HG03097 (cell line): ENCODE results near the gene PHKA1.
"Not testable (repeated sequence)": the region's sequence is repeated elsewhere in the genome, so short reads cannot be mapped to it uniquely, and the experiment has no call there.

Experiments used
- ATAC-seq: cut with Tn5 transposase; IDR thresholded peaks from one replicate; pipeline ENCODE4 v1.9.1; 2021; ENCODE audit not compliant: unreplicated experiment, low FRiP score

The PHKA1 gene

DNA sequence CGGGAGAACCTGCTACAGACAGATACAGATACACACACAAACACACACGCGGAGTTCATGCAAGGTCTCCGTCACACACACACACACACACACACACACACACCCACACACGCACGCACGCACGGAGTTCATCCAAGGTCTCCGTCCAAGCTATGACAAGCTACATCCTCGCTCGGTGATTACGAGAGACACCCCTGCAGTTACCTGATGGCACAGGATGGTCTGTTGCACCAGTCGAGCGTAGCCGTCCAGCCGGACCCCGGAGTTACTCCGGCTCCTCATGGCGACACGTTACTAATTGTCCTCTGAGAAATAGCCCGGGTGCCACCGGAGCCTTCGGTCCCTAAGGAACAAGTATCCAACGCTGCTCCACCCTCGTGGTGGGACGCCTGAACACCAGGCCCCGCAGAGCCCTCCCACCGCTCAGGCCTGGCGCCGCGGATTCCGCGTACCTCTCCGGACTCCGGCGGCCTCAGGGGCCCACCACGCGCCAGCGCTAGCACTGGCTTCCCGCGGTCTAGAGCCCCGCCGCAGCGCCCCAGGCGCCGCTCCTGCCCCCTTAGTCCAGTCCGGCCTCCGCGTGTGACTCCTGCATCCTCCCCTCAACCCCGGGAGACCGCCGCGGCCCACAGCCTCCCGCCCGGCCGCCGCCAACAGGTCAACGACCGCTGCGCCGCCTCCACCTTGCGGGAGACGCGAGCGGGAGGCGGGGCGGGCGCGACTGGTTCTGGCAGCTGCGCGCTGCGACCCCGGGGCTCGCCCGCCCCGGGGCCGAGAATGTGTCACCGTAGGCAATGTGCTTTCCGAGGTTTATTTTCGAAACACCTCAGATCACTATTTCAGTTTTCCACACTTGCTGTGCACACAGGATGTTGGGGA lies at the start of gene PHKA1:
TSS of gene PHKA1 (minus strand) at position 708 of the 879 bp plus-strand sequence. CDS start at position 282, 426 bp downstream.
- not testable (repeated sequence) for ATAC-seq

GRCh38 chrX:72760454-72760853 lies 46.3 kb upstream of the PHKA1 start:
- not testable (repeated sequence) for ATAC-seq

- ATAC-seq: not testable (repeated sequence)
Measured at GRCh38 chrX:72748545-72748944, 34.4 kb upstream of the PHKA1 start.

DNA sequence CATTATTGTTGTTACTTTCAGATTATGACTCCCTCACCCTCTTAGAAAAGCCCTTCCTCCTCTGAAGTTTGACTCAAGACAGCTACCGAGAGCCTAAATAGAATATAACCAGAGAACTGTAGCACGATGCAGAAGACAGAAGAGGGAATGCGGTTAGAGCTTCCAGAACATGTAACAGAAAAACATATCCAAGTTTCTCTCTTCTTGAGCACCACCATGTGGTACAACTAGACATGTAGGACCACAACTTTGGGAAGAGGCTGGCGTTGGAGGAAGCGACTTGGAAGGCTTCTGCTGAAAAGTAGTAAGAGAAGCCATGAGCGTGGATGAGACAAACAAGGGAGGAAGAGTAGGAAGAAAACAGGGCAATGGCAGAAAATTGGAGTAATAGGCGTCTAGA lies 31.4 kb upstream of the PHKA1 start:
- ATAC-seq: not testable (repeated sequence)

DNA sequence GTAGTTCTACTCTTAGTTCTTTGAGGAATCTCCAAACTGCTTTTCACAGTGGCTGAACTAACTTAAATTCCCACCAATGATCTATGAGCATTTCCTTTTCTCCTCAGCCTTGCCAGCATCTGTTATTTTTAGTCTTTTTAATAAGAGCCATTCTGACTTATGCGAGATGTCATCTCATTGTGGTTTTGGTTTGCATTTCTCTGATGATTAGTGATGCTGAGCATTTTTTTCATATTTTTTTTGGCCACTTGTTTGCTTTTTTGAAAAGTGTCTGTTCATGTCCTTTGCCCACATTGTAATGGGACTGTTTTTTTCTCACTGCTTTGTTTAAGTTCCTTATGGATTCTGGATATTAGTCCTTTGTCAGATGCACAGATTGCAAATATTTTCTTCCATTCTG lies 21.5 kb upstream of the PHKA1 start:
- ATAC-seq: no peak

DNA sequence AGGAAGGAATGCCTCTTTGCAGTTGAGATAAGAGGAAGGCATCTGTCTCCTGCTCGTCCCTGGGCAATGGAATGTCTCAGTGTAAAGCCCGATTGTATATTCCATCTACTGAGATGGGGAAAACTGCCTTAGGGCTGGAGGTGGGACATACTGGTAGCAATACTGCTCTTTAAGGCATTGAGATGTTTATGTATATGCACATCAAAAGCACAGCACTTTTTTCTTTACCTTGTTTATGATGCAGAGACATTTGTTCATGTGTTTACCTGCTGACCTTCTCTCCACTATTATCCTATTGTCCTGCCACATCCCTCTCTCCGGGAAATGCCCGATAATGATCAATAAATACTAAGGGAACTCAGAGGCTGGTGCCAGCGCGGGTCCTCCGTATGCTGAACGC lies 19.5 kb upstream of the PHKA1 start:
- not testable (repeated sequence) for ATAC-seq

GRCh38 chrX:72727846-72728245 lies 13.7 kb upstream of the PHKA1 start:
- ATAC-seq: no peak

- no peak for ATAC-seq
Measured at GRCh38 chrX:72716766-72717165, 2.7 kb upstream of the PHKA1 start.

GRCh38 chrX:72715546-72715945 lies 1.4 kb upstream of the PHKA1 start:
- no peak for ATAC-seq

DNA sequence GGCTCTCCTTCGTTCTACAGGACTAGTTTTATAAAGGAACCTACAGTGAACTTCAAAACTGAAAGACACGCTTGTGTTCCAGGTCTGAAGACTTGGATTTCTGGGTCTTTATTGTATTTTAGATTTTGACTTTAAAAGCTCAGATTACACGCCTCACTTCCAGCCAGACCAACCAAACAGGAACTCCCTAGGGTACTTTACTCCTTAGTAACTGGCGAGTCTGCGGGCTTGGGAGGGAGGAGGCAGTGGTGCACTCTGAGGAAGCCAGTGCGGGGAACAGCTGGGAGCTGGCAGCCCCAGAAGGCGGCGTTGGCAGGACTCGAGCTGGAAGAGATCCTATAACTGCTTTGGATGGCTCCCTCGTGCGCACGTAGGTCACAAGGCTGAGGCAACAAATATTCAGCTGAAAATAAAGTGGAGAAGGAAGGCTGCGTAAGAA lies 391 bp upstream of the PHKA1 start:
- ATAC-seq: no peak

DNA sequence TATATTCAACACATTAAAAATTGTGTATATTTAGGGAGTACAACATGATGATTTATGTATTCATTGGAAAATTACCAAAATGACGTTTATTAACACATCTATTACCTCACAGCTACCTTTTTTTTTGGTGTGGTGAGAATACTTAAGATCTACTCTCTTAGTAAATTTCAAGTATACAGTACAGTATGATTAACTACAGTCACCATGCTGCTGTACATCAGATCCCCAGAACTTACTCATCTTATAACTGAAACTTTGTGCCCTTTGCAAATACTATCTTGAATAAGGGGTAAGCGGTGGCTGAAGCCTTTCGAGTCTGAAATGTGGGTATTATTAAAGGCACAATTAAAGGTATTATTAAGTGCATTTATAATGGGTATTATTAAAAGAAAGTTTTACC lies 976 bp downstream of the PHKA1 start:
- ATAC-seq: no peak

- no peak for ATAC-seq
Measured at GRCh38 chrX:72712094-72712755, 1.9 kb downstream of the PHKA1 start.

- ATAC-seq: no peak
Measured at GRCh38 chrX:72705814-72706213, 8.3 kb downstream of the PHKA1 start.

DNA sequence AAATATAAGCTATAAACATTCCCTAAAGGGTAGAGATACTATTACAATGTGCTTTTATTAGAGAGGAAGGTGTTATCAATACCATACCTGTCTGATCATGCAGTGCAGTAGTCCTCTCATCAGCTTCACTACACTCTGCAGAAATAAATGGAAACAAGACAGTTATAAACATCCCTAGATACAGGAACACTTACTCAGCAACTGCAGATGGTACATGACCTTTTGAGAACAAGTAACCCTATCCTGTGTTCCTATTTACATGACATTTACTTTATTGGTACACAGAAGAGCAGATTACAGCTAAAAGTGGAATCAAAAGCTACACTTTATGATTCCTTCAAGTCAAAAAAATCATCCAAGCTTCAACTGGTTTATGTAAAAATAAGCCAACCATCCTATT lies 9.0 kb downstream of the PHKA1 start:
- ATAC-seq: no peak

DNA sequence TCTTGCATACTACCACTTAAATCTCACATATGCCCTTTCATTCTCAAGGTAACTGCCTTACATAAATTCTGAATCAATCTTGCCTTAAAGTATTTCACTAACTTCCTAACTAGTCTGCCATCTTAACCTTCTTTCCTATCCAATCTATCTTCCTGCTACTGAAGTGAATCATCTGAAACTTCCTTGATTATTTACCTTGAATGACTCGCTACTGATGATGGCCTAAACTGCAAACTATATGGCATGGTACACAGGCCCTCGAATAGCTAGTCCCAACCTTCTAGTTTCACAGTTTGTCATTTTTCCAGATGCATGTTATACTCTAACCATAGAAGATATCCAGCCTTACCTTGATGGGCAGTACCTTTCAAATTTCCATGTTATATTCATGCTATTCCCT lies 19.9 kb downstream of the PHKA1 start:
- ATAC-seq: no peak

DNA sequence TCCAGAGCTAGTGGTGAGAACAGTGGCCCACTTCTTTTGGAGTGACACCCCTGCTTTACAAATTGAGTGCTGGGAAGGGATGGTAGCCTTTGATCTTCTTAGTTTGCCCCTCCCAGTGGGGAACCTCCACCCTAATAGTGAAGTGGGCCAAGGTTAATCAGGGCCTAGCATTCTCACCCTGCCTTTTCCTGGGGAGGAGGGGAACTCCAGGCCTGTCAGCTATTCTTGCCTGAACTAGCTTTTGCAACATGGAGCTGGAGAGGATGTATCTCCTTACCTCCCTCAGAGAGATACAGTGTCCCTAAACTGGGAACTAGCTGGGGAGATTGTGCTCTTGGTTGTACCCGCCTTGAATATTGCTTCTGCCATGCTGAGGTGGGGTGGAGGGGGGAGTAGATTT lies 20.6 kb downstream of the PHKA1 start:
- ATAC-seq: no peak

- ATAC-seq: no peak
Measured at GRCh38 chrX:72687396-72687795, 26.7 kb downstream of the PHKA1 start.

DNA sequence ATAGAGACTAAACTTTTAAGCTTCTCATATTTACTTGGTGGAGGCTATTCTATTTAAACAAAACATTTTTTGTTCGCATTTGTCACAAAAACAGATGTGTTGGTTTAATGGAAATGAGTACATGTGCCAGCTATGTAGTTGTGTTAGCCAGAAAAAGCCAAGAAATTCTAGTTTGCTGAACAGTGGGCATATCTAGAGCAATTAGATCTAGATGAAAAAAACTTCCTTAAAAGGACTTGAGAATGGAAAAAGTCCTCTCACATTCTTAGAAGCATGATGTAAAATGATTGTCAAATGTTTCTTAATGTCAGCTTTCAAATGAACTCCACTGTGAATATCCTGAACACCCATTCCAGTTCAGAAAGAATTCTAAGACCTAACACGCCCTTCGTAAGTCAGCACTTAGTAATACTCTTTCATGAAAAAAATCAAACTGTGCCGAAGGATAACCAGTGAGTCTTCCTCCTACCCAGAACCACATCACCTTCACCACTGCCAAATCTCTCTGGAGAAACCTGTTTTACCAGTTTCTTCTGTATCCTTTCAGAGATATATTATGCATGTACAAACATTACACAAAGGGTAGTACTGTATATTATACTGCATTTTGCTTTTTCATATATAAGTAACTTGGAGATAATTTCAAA lies 28.2 kb downstream of the PHKA1 start:
- no peak for ATAC-seq

- ATAC-seq: no peak
Measured at GRCh38 chrX:72685018-72685417, 29.1 kb downstream of the PHKA1 start.

DNA sequence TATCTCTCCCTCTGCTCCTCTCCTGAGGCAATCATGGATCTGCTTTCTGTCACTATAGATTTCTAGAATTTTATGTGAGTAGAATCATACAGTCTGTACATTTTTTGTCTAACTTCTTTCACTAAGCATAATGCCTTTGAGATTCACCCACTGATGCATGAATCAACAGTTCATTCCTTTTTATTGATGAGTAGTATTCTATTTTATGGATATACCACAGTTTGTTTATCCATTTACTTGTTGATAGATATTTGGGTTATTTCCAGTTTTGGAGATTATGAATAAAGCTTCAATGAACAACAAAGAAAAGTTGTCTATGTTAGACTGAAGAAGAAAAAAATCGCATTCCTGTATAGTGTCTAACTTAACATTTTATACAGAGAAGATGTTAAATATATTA lies 30.5 kb downstream of the PHKA1 start:
- ATAC-seq: no peak

- ATAC-seq: no peak
Measured at GRCh38 chrX:72676465-72676864, 37.6 kb downstream of the PHKA1 start.
